Measurements from ENCODE around the gene SLC16A2. TPM values are rescaled to one million over a fixed set of nuclear protein-coding genes. Genes with fewer than 3 reads are reported as not detected.
A peak's percentile ranks its signal among the peaks of the same experiment; 100 is the strongest.
"Not testable (repeated sequence)": the region's sequence is repeated elsewhere in the genome, so short reads cannot be mapped to it uniquely, and the experiment has no call there.

The SLC16A2 gene
- total RNA-seq, 1 donor from 2014 or later: 2.6 TPM

- ATAC-seq: no peak
Measured at GRCh38 chrX:74507191-74507590, 85.9 kb downstream of the SLC16A2 start.

GRCh38 chrX:74509989-74510388 lies 88.7 kb downstream of the SLC16A2 start:
- no peak for ATAC-seq

GRCh38 chrX:74510401-74510800 lies 89.1 kb downstream of the SLC16A2 start:
- ATAC-seq: no peak

GRCh38 chrX:74511704-74512103 lies 90.4 kb downstream of the SLC16A2 start:
- no peak for ATAC-seq

- ATAC-seq: no peak
Measured at GRCh38 chrX:74514384-74514783, 93.1 kb downstream of the SLC16A2 start.

- no peak for ATAC-seq
Measured at GRCh38 chrX:74515356-74515755, 94.1 kb downstream of the SLC16A2 start.

- not testable (repeated sequence) for ATAC-seq
Measured at GRCh38 chrX:74516013-74516412, 94.7 kb downstream of the SLC16A2 start.

- ATAC-seq: no peak
Measured at GRCh38 chrX:74519870-74520269, 98.6 kb downstream of the SLC16A2 start.

- no peak for ATAC-seq
Measured at GRCh38 chrX:74520291-74520690, 99.0 kb downstream of the SLC16A2 start.

- no peak for ATAC-seq
Measured at GRCh38 chrX:74520896-74521295, 99.6 kb downstream of the SLC16A2 start.

- ATAC-seq: no peak
Measured at GRCh38 chrX:74521961-74522751, 100.9 kb downstream of the SLC16A2 start.

GRCh38 chrX:74523224-74523623 lies 101.9 kb downstream of the SLC16A2 start:
- no peak for ATAC-seq

GRCh38 chrX:74523870-74524735 lies 102.8 kb downstream of the SLC16A2 start:
- ATAC-seq: no peak

GRCh38 chrX:74525116-74525515 lies 103.8 kb downstream of the SLC16A2 start:
- no peak for ATAC-seq

- no peak for ATAC-seq
Measured at GRCh38 chrX:74526764-74527163, 105.5 kb downstream of the SLC16A2 start.

- no peak for ATAC-seq
Measured at GRCh38 chrX:74527350-74527749, 106.1 kb downstream of the SLC16A2 start.

GRCh38 chrX:74529311-74529710 lies 108.0 kb downstream of the SLC16A2 start:
- ATAC-seq: no peak

GRCh38 chrX:74531081-74531480 lies 109.8 kb downstream of the SLC16A2 start:
- ATAC-seq: no peak

- no peak for ATAC-seq
Measured at GRCh38 chrX:74534569-74535038, 113.3 kb downstream of the SLC16A2 start.

GRCh38 chrX:74535086-74535407 lies 113.8 kb downstream of the SLC16A2 start:
- no peak for ATAC-seq

GRCh38 chrX:74535408-74536151 lies 114.3 kb downstream of the SLC16A2 start:
- ATAC-seq: peak; percentile 84

GRCh38 chrX:74536152-74536831 lies 115.0 kb downstream of the SLC16A2 start:
- peak; percentile 55 for ATAC-seq

All from esophagus mucosa (tissue), 1 donor.